ENCODE measurements around the gene VIPAS39.

DNA sequence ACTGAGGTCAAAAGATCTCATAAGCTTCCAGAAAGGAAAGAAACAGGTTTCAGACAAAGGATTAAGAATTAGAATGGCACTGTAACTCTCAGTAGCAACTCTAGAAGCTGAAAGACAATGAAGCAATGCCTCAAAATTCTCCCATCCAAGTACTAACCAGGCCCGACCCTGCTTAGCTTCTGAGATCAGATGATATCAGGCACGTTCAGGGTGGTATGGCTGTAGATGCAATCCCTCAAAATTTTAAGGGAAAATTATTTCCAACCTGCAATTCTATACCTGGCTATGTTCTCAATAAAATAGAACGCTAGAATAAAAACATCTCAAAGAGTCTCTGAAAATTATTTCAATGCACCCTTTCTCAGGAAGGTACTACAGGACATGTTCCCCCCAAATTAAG lies 53.6 kb downstream of the VIPAS39 start:
- TF ChIP-seq, protein P1, sequence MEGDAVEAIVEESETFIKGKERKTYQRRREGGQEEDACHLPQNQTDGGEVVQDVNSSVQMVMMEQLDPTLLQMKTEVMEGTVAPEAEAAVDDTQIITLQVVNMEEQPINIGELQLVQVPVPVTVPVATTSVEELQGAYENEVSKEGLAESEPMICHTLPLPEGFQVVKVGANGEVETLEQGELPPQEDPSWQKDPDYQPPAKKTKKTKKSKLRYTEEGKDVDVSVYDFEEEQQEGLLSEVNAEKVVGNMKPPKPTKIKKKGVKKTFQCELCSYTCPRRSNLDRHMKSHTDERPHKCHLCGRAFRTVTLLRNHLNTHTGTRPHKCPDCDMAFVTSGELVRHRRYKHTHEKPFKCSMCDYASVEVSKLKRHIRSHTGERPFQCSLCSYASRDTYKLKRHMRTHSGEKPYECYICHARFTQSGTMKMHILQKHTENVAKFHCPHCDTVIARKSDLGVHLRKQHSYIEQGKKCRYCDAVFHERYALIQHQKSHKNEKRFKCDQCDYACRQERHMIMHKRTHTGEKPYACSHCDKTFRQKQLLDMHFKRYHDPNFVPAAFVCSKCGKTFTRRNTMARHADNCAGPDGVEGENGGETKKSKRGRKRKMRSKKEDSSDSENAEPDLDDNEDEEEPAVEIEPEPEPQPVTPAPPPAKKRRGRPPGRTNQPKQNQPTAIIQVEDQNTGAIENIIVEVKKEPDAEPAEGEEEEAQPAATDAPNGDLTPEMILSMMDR (IDR thresholded peaks at IDR 0.05 in 2 of 3, conservative IDR thresholded peaks at IDR 0.05 in 1 of 3; ENCODE audit: borderline replicate concordance in 1 of 3, insufficient read depth in 1 of 3, low read depth in 2 of 3, low read length in 2 of 3): no peak
- TF ChIP-seq, protein P2, sequence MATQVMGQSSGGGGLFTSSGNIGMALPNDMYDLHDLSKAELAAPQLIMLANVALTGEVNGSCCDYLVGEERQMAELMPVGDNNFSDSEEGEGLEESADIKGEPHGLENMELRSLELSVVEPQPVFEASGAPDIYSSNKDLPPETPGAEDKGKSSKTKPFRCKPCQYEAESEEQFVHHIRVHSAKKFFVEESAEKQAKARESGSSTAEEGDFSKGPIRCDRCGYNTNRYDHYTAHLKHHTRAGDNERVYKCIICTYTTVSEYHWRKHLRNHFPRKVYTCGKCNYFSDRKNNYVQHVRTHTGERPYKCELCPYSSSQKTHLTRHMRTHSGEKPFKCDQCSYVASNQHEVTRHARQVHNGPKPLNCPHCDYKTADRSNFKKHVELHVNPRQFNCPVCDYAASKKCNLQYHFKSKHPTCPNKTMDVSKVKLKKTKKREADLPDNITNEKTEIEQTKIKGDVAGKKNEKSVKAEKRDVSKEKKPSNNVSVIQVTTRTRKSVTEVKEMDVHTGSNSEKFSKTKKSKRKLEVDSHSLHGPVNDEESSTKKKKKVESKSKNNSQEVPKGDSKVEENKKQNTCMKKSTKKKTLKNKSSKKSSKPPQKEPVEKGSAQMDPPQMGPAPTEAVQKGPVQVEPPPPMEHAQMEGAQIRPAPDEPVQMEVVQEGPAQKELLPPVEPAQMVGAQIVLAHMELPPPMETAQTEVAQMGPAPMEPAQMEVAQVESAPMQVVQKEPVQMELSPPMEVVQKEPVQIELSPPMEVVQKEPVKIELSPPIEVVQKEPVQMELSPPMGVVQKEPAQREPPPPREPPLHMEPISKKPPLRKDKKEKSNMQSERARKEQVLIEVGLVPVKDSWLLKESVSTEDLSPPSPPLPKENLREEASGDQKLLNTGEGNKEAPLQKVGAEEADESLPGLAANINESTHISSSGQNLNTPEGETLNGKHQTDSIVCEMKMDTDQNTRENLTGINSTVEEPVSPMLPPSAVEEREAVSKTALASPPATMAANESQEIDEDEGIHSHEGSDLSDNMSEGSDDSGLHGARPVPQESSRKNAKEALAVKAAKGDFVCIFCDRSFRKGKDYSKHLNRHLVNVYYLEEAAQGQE (IDR thresholded peaks at IDR 0.05; ENCODE audit: low read depth): no peak
- TF ChIP-seq EGR1 (IDR thresholded peaks at IDR 0.05; ENCODE audit: low read depth) (no peak), EZH2 (IDR thresholded peaks at IDR 0.05) (no peak), SIN3A (IDR thresholded peaks at IDR 0.05; ENCODE audit: low read depth) (no peak), CEBPB (IDR thresholded peaks at IDR 0.05; ENCODE audit: low read depth) (no peak), EZH2phosphoT487 (IDR thresholded peaks at IDR 0.05; ENCODE audit: borderline replicate concordance) (no peak), TCF7L2 (IDR thresholded peaks at IDR 0.05; ENCODE audit: borderline replicate concordance, extremely low read depth, insufficient read depth, insufficient read length) (no peak), SRF (IDR thresholded peaks at IDR 0.05; ENCODE audit: low read depth) (no peak), POLR2A (IDR thresholded peaks at IDR 0.05; ENCODE audit: borderline replicate concordance, extremely low read depth, insufficient read depth, insufficient read length) (no peak), YY1 (IDR thresholded peaks at IDR 0.05; ENCODE audit: extremely low read depth, insufficient replicate concordance, low read depth, low read length) (no peak), POLR2AphosphoS5 (IDR thresholded peaks at IDR 0.05; ENCODE audit: low read depth, low read length) (no peak), JUND (IDR thresholded peaks at IDR 0.05) (no peak)
